Measurements from ENCODE around the gene MRAS.
"Not testable (repeated sequence)": the region's sequence is repeated elsewhere in the genome, so short reads cannot be mapped to it uniquely, and the experiment has no call there.

The MRAS gene

GRCh38 chr3:138445236-138445635, 96.9 kb downstream of the MRAS start:
- Histone ChIP-seq H2AFZ (ENCODE audit: low read length, unreplicated experiment) (no peak overlapping the region), H3K36me3 (ENCODE audit: insufficient read depth, low read length) (no peaks in the 10 kb centered on the region), H3K4me3 (ENCODE audit: low read depth, low read length) (no peak overlapping the region), H3K27ac (ENCODE audit: low read depth, low read length) (no peak overlapping the region), H3K27me3 (ENCODE audit: insufficient read depth, low read length) (no peaks in the 10 kb centered on the region), H3K4me1 (ENCODE audit: control insufficient read depth, insufficient read depth, low read length, unreplicated experiment) (peaks cover 25% of the 10 kb centered on the region), H3K79me2 (ENCODE audit: control insufficient read depth, insufficient read depth, low read length, unreplicated experiment) (no peaks in the 10 kb centered on the region)

- no peak overlapping the region for H2AFZ ChIP-seq (ENCODE audit: low read length, unreplicated experiment)
- no peak overlapping the region for H3K27ac ChIP-seq (ENCODE audit: low read depth, low read length)
- peaks cover 21% of the 10 kb centered on the region for H3K4me1 ChIP-seq (ENCODE audit: control insufficient read depth, insufficient read depth, low read length, unreplicated experiment)
- H3K27me3 ChIP-seq (ENCODE audit: insufficient read depth, low read length) = no peaks in the 10 kb centered on the region
- no peaks in the 10 kb centered on the region for H3K36me3 ChIP-seq (ENCODE audit: insufficient read depth, low read length)
- H3K79me2 ChIP-seq (ENCODE audit: control insufficient read depth, insufficient read depth, low read length, unreplicated experiment) = no peaks in the 10 kb centered on the region
- no peak overlapping the region for H3K4me3 ChIP-seq (ENCODE audit: low read depth, low read length)
Observed at GRCh38 chr3:138445654-138446053, 97.3 kb downstream of the MRAS start.

GRCh38 chr3:138448631-138449030, 100.3 kb downstream of the MRAS start:
- Histone ChIP-seq H3K36me3 (ENCODE audit: insufficient read depth, low read length) (no peaks in the 10 kb centered on the region), H3K79me2 (ENCODE audit: control insufficient read depth, insufficient read depth, low read length, unreplicated experiment) (no peaks in the 10 kb centered on the region), H2AFZ (ENCODE audit: low read length, unreplicated experiment) (no peak overlapping the region), H3K4me3 (ENCODE audit: low read depth, low read length) (no peak overlapping the region), H3K27me3 (ENCODE audit: insufficient read depth, low read length) (no peaks in the 10 kb centered on the region), H3K4me1 (ENCODE audit: control insufficient read depth, insufficient read depth, low read length, unreplicated experiment) (no peaks in the 10 kb centered on the region), H3K27ac (ENCODE audit: low read depth, low read length) (no peak overlapping the region)

- Histone ChIP-seq H3K4me3 (ENCODE audit: low read depth, low read length) (no peak overlapping the region), H3K79me2 (ENCODE audit: control insufficient read depth, insufficient read depth, low read length, unreplicated experiment) (no peaks in the 10 kb centered on the region), H3K36me3 (ENCODE audit: insufficient read depth, low read length) (no peaks in the 10 kb centered on the region), H2AFZ (ENCODE audit: low read length, unreplicated experiment) (no peak overlapping the region), H3K27me3 (ENCODE audit: insufficient read depth, low read length) (no peaks in the 10 kb centered on the region), H3K27ac (ENCODE audit: low read depth, low read length) (no peak overlapping the region), H3K4me1 (ENCODE audit: control insufficient read depth, insufficient read depth, low read length, unreplicated experiment) (no peaks in the 10 kb centered on the region)
Observed at GRCh38 chr3:138449490-138449889, 101.1 kb downstream of the MRAS start.

DNA sequence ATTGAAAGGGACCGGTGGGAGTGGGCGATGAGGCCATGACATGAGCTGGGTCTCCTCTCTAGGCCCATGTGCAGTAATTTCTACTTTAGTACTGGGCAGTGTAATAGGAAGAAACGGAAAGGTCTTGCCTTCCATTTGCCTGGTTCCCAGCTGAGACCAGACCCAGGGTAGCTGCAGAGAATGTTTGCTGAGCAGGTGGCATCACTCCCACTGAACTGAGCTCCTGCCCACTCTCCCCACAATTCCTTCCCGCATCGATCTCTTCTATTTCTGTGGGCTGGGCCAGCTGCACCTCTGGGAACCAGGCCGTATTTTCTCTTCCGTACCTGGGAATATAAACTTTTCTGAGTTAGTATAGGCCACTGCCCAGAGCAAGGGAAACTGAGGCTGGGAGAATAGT, 101.8 kb downstream of the MRAS start:
- Histone ChIP-seq H3K27ac (ENCODE audit: low read depth, low read length) (no peak overlapping the region), H2AFZ (ENCODE audit: low read length, unreplicated experiment) (no peak overlapping the region), H3K27me3 (ENCODE audit: insufficient read depth, low read length) (no peaks in the 10 kb centered on the region), H3K79me2 (ENCODE audit: control insufficient read depth, insufficient read depth, low read length, unreplicated experiment) (no peaks in the 10 kb centered on the region), H3K4me1 (ENCODE audit: control insufficient read depth, insufficient read depth, low read length, unreplicated experiment) (no peaks in the 10 kb centered on the region), H3K36me3 (ENCODE audit: insufficient read depth, low read length) (no peaks in the 10 kb centered on the region), H3K4me3 (ENCODE audit: low read depth, low read length) (no peak overlapping the region)

GRCh38 chr3:138450704-138451424, 102.5 kb downstream of the MRAS start:
- no peaks in the 10 kb centered on the region for H3K79me2 ChIP-seq (ENCODE audit: control insufficient read depth, insufficient read depth, low read length, unreplicated experiment)
- H3K27ac ChIP-seq (ENCODE audit: low read depth, low read length) = no peak overlapping the region
- no peak overlapping the region for H3K4me3 ChIP-seq (ENCODE audit: low read depth, low read length)

GRCh38 chr3:138451595-138452162, 103.3 kb downstream of the MRAS start:
- Histone ChIP-seq H3K79me2 (ENCODE audit: control insufficient read depth, insufficient read depth, low read length, unreplicated experiment) (no peaks in the 10 kb centered on the region), H3K36me3 (ENCODE audit: insufficient read depth, low read length) (no peaks in the 10 kb centered on the region), H3K27me3 (ENCODE audit: insufficient read depth, low read length) (no peaks in the 10 kb centered on the region), H3K4me3 (ENCODE audit: low read depth, low read length) (no peak overlapping the region), H2AFZ (ENCODE audit: low read length, unreplicated experiment) (no peak overlapping the region), H3K4me1 (ENCODE audit: control insufficient read depth, insufficient read depth, low read length, unreplicated experiment) (no peaks in the 10 kb centered on the region), H3K27ac (ENCODE audit: low read depth, low read length) (no peak overlapping the region)

More at GRCh38 chr3:138450704-138451424, 102.5 kb downstream of the MRAS start:
- H3K36me3 ChIP-seq (ENCODE audit: insufficient read depth, low read length) = no peaks in the 10 kb centered on the region
- no peak overlapping the region for H2AFZ ChIP-seq (ENCODE audit: low read length, unreplicated experiment)
- H3K4me1 ChIP-seq (ENCODE audit: control insufficient read depth, insufficient read depth, low read length, unreplicated experiment) = no peaks in the 10 kb centered on the region
- H3K27me3 ChIP-seq (ENCODE audit: insufficient read depth, low read length) = no peaks in the 10 kb centered on the region

- Histone ChIP-seq H3K79me2 (ENCODE audit: control insufficient read depth, insufficient read depth, low read length, unreplicated experiment) (no peaks in the 10 kb centered on the region), H3K4me1 (ENCODE audit: control insufficient read depth, insufficient read depth, low read length, unreplicated experiment) (no peaks in the 10 kb centered on the region)
Observed at GRCh38 chr3:138452436-138452835, 104.1 kb downstream of the MRAS start.

DNA sequence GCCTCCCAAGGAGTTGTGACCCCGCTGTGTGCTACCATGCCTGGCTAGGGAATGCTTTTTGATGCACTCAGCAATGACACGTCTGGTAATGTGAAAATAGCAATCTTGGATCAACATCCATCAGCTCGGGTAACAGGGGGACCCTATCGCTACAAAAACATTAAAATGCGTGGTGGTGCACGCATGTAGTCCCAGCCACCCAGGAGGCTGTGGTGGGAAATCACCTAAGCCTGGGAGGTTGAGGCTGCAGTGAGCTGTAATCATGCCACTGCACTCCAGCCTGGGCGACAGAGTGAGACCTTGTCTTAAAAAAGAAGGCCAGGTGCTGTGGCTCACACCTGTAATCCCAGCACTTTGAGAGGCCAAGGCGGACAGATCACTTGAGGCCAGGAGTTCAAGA, 105.6 kb downstream of the MRAS start:
- H3K36me3 ChIP-seq (ENCODE audit: insufficient read depth, low read length); H3K79me2 ChIP-seq (ENCODE audit: control insufficient read depth, insufficient read depth, low read length, unreplicated experiment); H3K27me3 ChIP-seq (ENCODE audit: insufficient read depth, low read length); H2AFZ ChIP-seq (ENCODE audit: low read length, unreplicated experiment); H3K4me1 ChIP-seq (ENCODE audit: control insufficient read depth, insufficient read depth, low read length, unreplicated experiment); H3K4me3 ChIP-seq (ENCODE audit: low read depth, low read length); H3K27ac ChIP-seq (ENCODE audit: low read depth, low read length): not testable (repeated sequence)

More at GRCh38 chr3:138452436-138452835, 104.1 kb downstream of the MRAS start:
- Histone ChIP-seq H3K27me3 (ENCODE audit: insufficient read depth, low read length) (no peaks in the 10 kb centered on the region), H3K27ac (ENCODE audit: low read depth, low read length) (no peak overlapping the region), H3K4me3 (ENCODE audit: low read depth, low read length) (no peak overlapping the region), H2AFZ (ENCODE audit: low read length, unreplicated experiment) (no peak overlapping the region), H3K36me3 (ENCODE audit: insufficient read depth, low read length) (no peaks in the 10 kb centered on the region)

Measured in ACC112 (cell line).